Measurements from ENCODE around the gene ASF1A. TPM values are rescaled to one million over a fixed set of nuclear protein-coding genes. Genes with fewer than 3 reads are reported as not detected.
A peak's percentile ranks its signal among the peaks of the same experiment; 100 is the strongest.

Gene ASF1A
- total and polyA plus RNA-seq, 2 experiments from 2014 or later = 15.5 to 21.5 TPM

GRCh38 chr6:118873239-118873638 is 20.7 kb upstream of the ASF1A start:
- no peaks in the 10 kb centered on the region for H3K9me2 ChIP-seq (ENCODE audit: insufficient read depth)
- H3K4me1 ChIP-seq (ENCODE audit: insufficient read depth) = peaks cover 21% of the 10 kb centered on the region
- H3K27me3 ChIP-seq (replicated peaks; ENCODE audit: insufficient read depth) = no peaks in the 10 kb centered on the region
- H3K4me2 ChIP-seq (ENCODE audit: unreplicated experiment) = no peak overlapping the region
- no peak overlapping the region for H3K4me3 ChIP-seq
- TF ChIP-seq EZH2 (IDR thresholded peaks at IDR 0.05; ENCODE audit: insufficient read depth, poor library complexity, severe bottlenecking) (no peak), EZH2phosphoT487 (IDR thresholded peaks at IDR 0.05; ENCODE audit: insufficient read depth, low read depth) (no peak)
- 0 out of 2 replicates have a peak, but pooled peaks cover 6% of the 10 kb centered on the region for H3F3A ChIP-seq (ENCODE audit: insufficient read depth)
- no peak overlapping the region for H3K9ac ChIP-seq
- H3K36me3 ChIP-seq (ENCODE audit: low read depth) = no peaks in the 10 kb centered on the region
- no peak overlapping the region for H3K27ac ChIP-seq
- in situ Hi-C loops (cut with MboI) = no loop called here
- no peaks in the 10 kb centered on the region for H4K20me1 ChIP-seq (ENCODE audit: insufficient read depth)
- H2AFZ ChIP-seq = no peak overlapping the region
- DNase-seq = no peak
- 93 to 95% methylated on average over 2 of the region's 2 CpGs for WGBS, 2 experiments (ENCODE audit: low coverage in 1 of 2, low lambda C conversion rate in 2 of 2, missing lambda C conversion rate in 2 of 2)
- no peaks in the 10 kb centered on the region for H3K9me3 ChIP-seq (ENCODE audit: low read depth)
- H3K79me2 ChIP-seq (ENCODE audit: insufficient read depth) = peaks cover 70% of the 10 kb centered on the region

- Histone ChIP-seq H4K20me1 (ENCODE audit: insufficient read depth) (no peaks in the 10 kb centered on the region), H3K79me2 (ENCODE audit: insufficient read depth) (peaks cover 67% of the 10 kb centered on the region), H3K9me2 (ENCODE audit: insufficient read depth) (no peaks in the 10 kb centered on the region), H3K9ac (no peak overlapping the region), H3K27me3 (replicated peaks; ENCODE audit: insufficient read depth) (no peaks in the 10 kb centered on the region), H2AFZ (no peak overlapping the region), H3K4me1 (ENCODE audit: insufficient read depth) (peaks cover 16% of the 10 kb centered on the region; the same call in 1 of the 2 replicates), H3K4me2 (ENCODE audit: unreplicated experiment) (no peak overlapping the region), H3K9me3 (ENCODE audit: low read depth) (no peaks in the 10 kb centered on the region), H3F3A (ENCODE audit: insufficient read depth) (0 out of 2 replicates have a peak, but pooled peaks cover 6% of the 10 kb centered on the region), H3K36me3 (ENCODE audit: low read depth) (no peaks in the 10 kb centered on the region), H3K4me3 (no peak overlapping the region), H3K27ac (no peak overlapping the region)
- no peak for DNase-seq
- WGBS, 2 experiments (ENCODE audit: low coverage in 1 of 2, low lambda C conversion rate in 2 of 2, missing lambda C conversion rate in 2 of 2) = 89 to 97% methylated on average over 2 of the region's 2 CpGs
- in situ Hi-C loops (cut with MboI) = no loop called here
- TF ChIP-seq EZH2phosphoT487 (IDR thresholded peaks at IDR 0.05; ENCODE audit: insufficient read depth, low read depth) (no peak), EZH2 (IDR thresholded peaks at IDR 0.05; ENCODE audit: insufficient read depth, poor library complexity, severe bottlenecking) (no peak)
These were observed 18.3 kb upstream of the ASF1A start for GRCh38 chr6:118875672-118876071.

GRCh38 chr6:118876198-118876597 is 17.8 kb upstream of the ASF1A start:
- peak; percentile 15 for DNase-seq
- Histone ChIP-seq H3K79me2 (ENCODE audit: insufficient read depth) (peaks cover 67% of the 10 kb centered on the region), H3K27ac (peak overlapping the region; percentile 11; the same call in 1 of the 2 replicates), H3K4me2 (ENCODE audit: unreplicated experiment) (no peak overlapping the region), H3K9me3 (ENCODE audit: low read depth) (no peaks in the 10 kb centered on the region), H3K9me2 (ENCODE audit: insufficient read depth) (no peaks in the 10 kb centered on the region), H3F3A (ENCODE audit: insufficient read depth) (0 out of 2 replicates have a peak, but pooled peaks cover 6% of the 10 kb centered on the region), H2AFZ (no peak overlapping the region), H3K36me3 (ENCODE audit: low read depth) (no peaks in the 10 kb centered on the region), H3K4me3 (no peak overlapping the region), H3K27me3 (replicated peaks; ENCODE audit: insufficient read depth) (no peaks in the 10 kb centered on the region), H3K4me1 (ENCODE audit: insufficient read depth) (peaks cover 16% of the 10 kb centered on the region; the same call in 1 of the 2 replicates), H4K20me1 (ENCODE audit: insufficient read depth) (no peaks in the 10 kb centered on the region), H3K9ac (no peak overlapping the region)
- in situ Hi-C loops (cut with MboI) = no loop called here
- 92 to 97% methylated on average over 1 of the region's 1 CpG for WGBS, 2 experiments (ENCODE audit: low coverage in 1 of 2, low lambda C conversion rate in 2 of 2, missing lambda C conversion rate in 2 of 2)
- TF ChIP-seq EZH2 (IDR thresholded peaks at IDR 0.05; ENCODE audit: insufficient read depth, poor library complexity, severe bottlenecking) = no peak
- no peak for TF ChIP-seq EZH2phosphoT487 (IDR thresholded peaks at IDR 0.05; ENCODE audit: insufficient read depth, low read depth)

GRCh38 chr6:118876814-118877213 is 17.1 kb upstream of the ASF1A start:
- Histone ChIP-seq H3K36me3 (ENCODE audit: low read depth) (no peaks in the 10 kb centered on the region), H3K27me3 (replicated peaks; ENCODE audit: insufficient read depth) (no peaks in the 10 kb centered on the region), H3K9me3 (ENCODE audit: low read depth) (no peaks in the 10 kb centered on the region), H3K4me2 (ENCODE audit: unreplicated experiment) (no peak overlapping the region), H3F3A (ENCODE audit: insufficient read depth) (0 out of 2 replicates have a peak, but pooled peaks cover 6% of the 10 kb centered on the region), H3K9ac (no peak overlapping the region), H3K4me3 (no peak overlapping the region), H3K27ac (peak overlapping the region; percentile 11; the same call in 1 of the 2 replicates), H2AFZ (no peak overlapping the region), H4K20me1 (ENCODE audit: insufficient read depth) (no peaks in the 10 kb centered on the region), H3K9me2 (ENCODE audit: insufficient read depth) (no peaks in the 10 kb centered on the region), H3K79me2 (ENCODE audit: insufficient read depth) (peaks cover 67% of the 10 kb centered on the region), H3K4me1 (ENCODE audit: insufficient read depth) (peaks cover 16% of the 10 kb centered on the region; the same call in 1 of the 2 replicates)
- no peak for TF ChIP-seq EZH2 (IDR thresholded peaks at IDR 0.05; ENCODE audit: insufficient read depth, poor library complexity, severe bottlenecking)
- TF ChIP-seq EZH2phosphoT487 (IDR thresholded peaks at IDR 0.05; ENCODE audit: insufficient read depth, low read depth) = no peak
- in situ Hi-C loops (cut with MboI) = no loop called here
- peak; percentile 48 for DNase-seq

GRCh38 chr6:118877806-118878205 is 16.1 kb upstream of the ASF1A start:
- Histone ChIP-seq H3K9me2 (ENCODE audit: insufficient read depth) (no peaks in the 10 kb centered on the region), H3K4me1 (ENCODE audit: insufficient read depth) (peaks cover 16% of the 10 kb centered on the region; the same call in 1 of the 2 replicates), H3K79me2 (ENCODE audit: insufficient read depth) (peaks cover 70% of the 10 kb centered on the region), H3K4me2 (ENCODE audit: unreplicated experiment) (no peak overlapping the region), H3K9ac (no peak overlapping the region), H3K4me3 (no peak overlapping the region), H3K27ac (no peak overlapping the region), H3K9me3 (ENCODE audit: low read depth) (no peaks in the 10 kb centered on the region), H3K36me3 (ENCODE audit: low read depth) (no peaks in the 10 kb centered on the region), H3F3A (ENCODE audit: insufficient read depth) (0 out of 2 replicates have a peak, but pooled peaks cover 6% of the 10 kb centered on the region), H4K20me1 (ENCODE audit: insufficient read depth) (no peaks in the 10 kb centered on the region), H3K27me3 (replicated peaks; ENCODE audit: insufficient read depth) (no peaks in the 10 kb centered on the region), H2AFZ (no peak overlapping the region)
- DNase-seq = no peak
- TF ChIP-seq EZH2phosphoT487 (IDR thresholded peaks at IDR 0.05; ENCODE audit: insufficient read depth, low read depth) = no peak
- TF ChIP-seq EZH2 (IDR thresholded peaks at IDR 0.05; ENCODE audit: insufficient read depth, poor library complexity, severe bottlenecking) = no peak
- 95% methylated on average over 2 of the region's 2 CpGs for WGBS, 2 experiments (ENCODE audit: low coverage in 1 of 2, low lambda C conversion rate in 2 of 2, missing lambda C conversion rate in 2 of 2)
- in situ Hi-C loops (cut with MboI) = no loop called here

Measured in GM23248 (cell line).